ENCODE results near the gene TMEM150B.

TMEM150B gene

DNA sequence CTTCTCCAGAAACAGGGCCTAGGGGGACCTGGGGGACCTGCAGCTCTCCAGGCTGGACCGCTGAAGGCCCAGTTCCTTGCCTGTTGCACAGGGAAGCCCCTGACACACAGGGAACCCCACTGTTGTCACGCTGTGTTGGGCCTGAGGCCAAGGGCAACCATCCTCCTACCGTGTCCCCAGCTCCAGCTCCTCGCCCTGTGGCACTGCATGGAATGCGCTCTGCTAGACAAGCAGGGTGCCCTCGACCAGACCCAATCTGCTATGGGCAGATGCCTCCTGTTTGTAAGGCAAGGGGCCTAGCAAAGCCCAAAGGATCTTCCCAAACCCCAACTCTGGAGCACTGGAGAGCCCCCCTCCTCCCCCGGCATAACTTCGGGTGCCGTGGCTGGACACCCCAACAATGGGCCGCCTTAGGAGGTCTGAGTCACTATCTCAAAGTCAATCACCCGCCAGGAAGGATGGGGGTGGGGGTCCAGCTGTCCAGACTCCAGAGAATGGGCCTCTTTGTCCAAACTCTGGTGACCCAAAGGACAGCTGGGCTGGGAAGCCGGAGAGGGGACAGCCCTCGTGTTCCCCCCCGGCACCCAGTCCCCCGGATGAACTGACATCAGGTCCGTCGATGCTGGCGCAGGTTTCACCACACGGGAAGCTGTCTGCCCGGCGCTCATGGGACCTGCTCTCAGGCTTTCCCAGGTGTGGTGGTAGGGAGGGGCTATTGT, 37.6 kb downstream of the TMEM150B start:
- no peak for DNase-seq (ENCODE audit: low read depth)
- TF ChIP-seq, protein P1, sequence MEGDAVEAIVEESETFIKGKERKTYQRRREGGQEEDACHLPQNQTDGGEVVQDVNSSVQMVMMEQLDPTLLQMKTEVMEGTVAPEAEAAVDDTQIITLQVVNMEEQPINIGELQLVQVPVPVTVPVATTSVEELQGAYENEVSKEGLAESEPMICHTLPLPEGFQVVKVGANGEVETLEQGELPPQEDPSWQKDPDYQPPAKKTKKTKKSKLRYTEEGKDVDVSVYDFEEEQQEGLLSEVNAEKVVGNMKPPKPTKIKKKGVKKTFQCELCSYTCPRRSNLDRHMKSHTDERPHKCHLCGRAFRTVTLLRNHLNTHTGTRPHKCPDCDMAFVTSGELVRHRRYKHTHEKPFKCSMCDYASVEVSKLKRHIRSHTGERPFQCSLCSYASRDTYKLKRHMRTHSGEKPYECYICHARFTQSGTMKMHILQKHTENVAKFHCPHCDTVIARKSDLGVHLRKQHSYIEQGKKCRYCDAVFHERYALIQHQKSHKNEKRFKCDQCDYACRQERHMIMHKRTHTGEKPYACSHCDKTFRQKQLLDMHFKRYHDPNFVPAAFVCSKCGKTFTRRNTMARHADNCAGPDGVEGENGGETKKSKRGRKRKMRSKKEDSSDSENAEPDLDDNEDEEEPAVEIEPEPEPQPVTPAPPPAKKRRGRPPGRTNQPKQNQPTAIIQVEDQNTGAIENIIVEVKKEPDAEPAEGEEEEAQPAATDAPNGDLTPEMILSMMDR (conservative IDR thresholded peaks at IDR 0.05; ENCODE audit: low read length), result no peak
- no peak overlapping the region for H3K4me3 ChIP-seq (ENCODE audit: low read length)

DNA sequence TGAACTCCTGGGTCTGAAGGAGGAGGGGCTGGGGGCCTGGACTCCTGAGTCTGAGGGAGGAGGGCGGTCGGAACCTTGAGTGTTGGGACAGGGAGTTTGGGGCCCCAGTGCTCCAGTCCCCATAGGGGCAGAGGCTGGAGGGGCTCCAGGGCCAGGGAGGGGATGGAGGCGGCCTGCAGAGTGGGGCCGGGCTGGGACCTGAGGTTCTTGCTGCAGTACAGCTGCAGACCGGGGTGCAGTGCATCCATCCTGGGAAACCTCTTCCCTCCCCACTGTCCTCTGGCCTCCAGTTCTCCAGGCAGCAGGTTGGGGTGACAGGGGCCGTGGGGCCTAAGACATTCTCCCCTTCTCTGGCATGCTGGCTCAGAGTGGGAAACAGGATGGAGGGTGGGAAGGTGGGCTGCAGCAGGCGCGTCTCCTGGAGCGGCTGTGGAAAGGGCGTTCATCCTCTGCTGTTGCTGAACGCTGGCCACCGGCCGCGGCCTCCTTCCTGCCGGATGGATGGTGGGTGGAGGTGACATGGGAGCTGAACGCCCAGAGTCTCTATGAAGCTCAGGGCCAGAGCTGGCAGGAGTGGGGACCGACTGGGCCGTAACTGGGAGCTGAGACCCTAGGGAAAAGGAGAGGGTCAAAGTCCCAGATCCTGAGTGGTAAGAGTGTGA, 39.8 kb downstream of the TMEM150B start:
- H3K4me3 ChIP-seq (ENCODE audit: low read length), result peak overlapping the region; percentile 55
- TF ChIP-seq, protein P1 (conservative IDR thresholded peaks at IDR 0.05; ENCODE audit: low read length), result no peak
- no peak for DNase-seq (ENCODE audit: low read depth)

GRCh38 chr19:55284405-55285058, 40.6 kb downstream of the TMEM150B start:
- DNase-seq (ENCODE audit: low read depth), result no peak
- H3K4me3 ChIP-seq (ENCODE audit: low read length), result peak overlapping the region; percentile 55
- TF ChIP-seq, protein P1 (conservative IDR thresholded peaks at IDR 0.05; ENCODE audit: low read length), result no peak

DNA sequence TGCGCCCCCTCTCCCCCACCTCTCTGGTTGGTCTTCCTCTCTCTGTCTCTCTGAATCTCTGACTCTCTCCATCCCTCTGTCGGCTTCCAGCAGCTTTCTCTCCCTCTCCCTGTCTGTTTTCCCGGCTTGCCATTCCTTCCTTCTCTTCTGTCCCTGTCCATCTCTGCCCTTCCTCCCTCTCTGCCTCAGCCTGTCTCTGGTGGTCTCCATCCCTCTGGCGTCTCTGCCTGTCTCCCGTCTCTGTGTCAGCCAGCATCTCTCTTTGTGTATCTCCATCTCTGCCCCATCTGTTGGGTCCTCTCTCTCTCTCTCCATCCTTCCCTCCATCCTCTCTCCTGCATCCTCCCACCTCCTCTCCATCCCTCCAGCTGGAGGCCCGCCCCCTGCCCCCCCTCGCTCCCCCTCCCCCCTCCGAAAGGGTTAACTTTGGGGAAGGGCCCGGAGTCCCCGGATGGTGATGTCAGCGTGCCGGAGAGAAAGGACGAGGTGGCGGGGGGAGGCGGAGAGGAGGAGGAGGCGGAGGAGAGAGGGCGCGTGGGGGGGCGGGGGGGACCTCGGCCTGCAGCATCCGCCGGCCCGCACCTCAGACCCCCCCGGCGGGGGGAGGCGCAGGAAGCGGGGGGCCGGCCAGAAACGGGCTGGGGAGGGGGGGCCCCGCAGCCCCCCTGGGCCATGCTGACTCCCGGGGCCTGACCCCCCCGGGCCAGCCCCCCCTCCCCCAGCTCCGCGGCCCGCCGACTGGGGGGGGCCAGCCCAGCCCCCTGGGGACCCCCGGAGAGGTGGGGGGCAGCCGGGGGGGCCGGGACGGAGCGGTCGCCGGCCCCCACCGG, 41.4 kb downstream of the TMEM150B start, which contains the start of gene BRSK1:
Gene BRSK1, plus strand, starts transcription at position 450 of the 830 bp plus-strand sequence. CDS start 446 bp downstream, outside the sequence.
- TF ChIP-seq, protein P1 (conservative IDR thresholded peaks at IDR 0.05; ENCODE audit: low read length), result no peak
- DNase-seq (ENCODE audit: low read depth), result peak; percentile 48
- peak within 1 kb of the TSS; percentile 55 for H3K4me3 ChIP-seq (ENCODE audit: low read length)

- peak; percentile 89 for DNase-seq (ENCODE audit: low read depth)
- peak within 1 kb of the TSS; percentile 93 for H3K4me3 ChIP-seq (ENCODE audit: low read length)
- TF ChIP-seq, protein P1 (conservative IDR thresholded peaks at IDR 0.05; ENCODE audit: low read length), result no peak
Measured at GRCh38 chr19:55279770-55280643, 45.1 kb downstream of the TMEM150B start, which contains the start of gene HSPBP1. Gene HSPBP1 (minus strand): TSS chr19:55280110. CDS start chr19:55279608, 502 bp downstream.

DNA sequence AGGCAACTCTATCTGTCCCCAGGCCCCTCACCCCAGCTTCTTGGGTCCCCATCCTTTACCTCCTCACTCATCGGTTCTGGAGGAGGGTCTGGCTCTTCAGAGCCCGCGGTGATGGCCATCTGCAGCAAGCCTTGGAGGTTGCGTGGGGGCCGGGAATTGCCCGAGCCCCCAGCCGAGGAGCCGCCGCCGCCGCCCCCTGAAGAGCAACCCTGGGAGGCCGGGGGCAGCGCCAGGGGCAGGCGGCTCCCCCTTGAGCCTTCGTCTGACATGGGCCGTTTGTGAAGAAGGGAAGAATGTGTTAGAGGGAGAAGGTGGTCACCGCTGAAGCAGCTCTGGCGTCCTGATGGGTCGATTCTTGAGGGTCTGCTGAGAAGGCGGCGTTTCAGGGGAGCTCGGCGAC, 45.8 kb downstream of the TMEM150B start:
- TF ChIP-seq, protein P1 (conservative IDR thresholded peaks at IDR 0.05; ENCODE audit: low read length), result no peak
- peak overlapping the region; percentile 93 for H3K4me3 ChIP-seq (ENCODE audit: low read length)
- DNase-seq (ENCODE audit: low read depth), result no peak
